GM19025 (cell line): ENCODE results near the gene SPIC.
"Not testable (repeated sequence)": the region's sequence is repeated elsewhere in the genome, so short reads cannot be mapped to it uniquely, and the experiment has no call there.

ENCODE experiments used
- ATAC-seq: cut with Tn5 transposase; IDR thresholded peaks from one replicate; pipeline ENCODE4 v1.9.1; 2021; ENCODE audit warnings: mild to moderate bottlenecking, low read depth, moderate library complexity; ENCODE audit not compliant: unreplicated experiment

The SPIC gene

DNA sequence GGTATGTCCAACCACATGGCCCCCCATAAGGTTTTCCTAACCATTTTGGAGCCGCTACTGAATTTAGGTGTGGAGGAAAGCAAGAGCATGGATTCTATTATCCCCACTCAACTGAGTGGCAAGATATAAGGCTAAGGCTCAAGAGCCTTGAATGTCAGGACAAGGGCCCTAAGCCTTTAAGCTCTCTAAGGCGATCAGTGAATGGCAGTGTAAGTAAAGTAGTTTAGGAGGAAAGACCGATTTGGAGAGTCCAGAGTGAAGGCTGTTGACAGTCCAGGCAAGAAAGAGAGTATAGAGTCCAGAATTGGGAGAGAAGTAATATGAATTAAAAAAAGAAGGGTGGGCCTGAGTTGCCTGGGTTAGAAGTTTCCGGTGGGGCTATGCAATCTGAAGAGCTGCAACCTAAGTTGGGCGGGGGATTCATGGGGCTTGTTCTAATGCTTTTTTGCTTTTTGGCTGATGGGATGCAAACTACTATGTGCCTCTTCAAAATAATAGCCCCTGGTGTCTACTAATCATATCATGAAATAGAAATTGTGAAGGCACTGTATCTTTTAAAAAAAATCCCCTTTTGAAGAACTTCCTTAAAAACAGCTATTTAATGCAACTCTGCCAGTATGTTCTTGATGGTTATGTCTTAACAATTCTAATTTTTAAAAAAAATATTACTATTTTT is at the start of gene SPIC:
Gene SPIC, plus strand, starts transcription at position 626 of the 676 bp plus-strand sequence. CDS start 1,569 bp downstream, outside the sequence.
- ATAC-seq, result no peak

GRCh38 chr12:101430456-101430855 is 44.7 kb upstream of the SPIC start:
- ATAC-seq, result no peak

GRCh38 chr12:101436136-101436535 is 39.0 kb upstream of the SPIC start:
- no peak for ATAC-seq

GRCh38 chr12:101439236-101439635 is 35.9 kb upstream of the SPIC start:
- ATAC-seq, result no peak

- no peak for ATAC-seq
These were observed 33.5 kb upstream of the SPIC start for GRCh38 chr12:101441461-101442224.

DNA sequence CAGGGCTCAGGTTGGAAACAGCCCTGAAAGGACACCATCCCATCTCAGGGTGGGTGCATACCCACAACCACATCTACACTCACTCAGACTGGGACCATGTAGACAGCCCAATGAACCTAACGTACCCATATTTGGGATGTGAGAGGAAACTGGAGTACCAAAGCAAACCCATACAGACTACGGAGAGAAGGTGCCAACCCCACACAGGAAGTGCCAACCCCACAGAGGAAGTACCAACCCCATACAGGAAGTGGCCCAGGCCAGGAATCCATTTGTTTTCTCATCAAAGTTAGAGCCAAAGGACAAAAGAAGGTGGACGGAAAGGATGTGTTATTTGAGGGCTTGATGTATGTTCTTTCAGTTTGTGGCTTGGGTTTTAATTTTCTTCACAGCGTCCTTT is 19.5 kb upstream of the SPIC start:
- no peak for ATAC-seq

DNA sequence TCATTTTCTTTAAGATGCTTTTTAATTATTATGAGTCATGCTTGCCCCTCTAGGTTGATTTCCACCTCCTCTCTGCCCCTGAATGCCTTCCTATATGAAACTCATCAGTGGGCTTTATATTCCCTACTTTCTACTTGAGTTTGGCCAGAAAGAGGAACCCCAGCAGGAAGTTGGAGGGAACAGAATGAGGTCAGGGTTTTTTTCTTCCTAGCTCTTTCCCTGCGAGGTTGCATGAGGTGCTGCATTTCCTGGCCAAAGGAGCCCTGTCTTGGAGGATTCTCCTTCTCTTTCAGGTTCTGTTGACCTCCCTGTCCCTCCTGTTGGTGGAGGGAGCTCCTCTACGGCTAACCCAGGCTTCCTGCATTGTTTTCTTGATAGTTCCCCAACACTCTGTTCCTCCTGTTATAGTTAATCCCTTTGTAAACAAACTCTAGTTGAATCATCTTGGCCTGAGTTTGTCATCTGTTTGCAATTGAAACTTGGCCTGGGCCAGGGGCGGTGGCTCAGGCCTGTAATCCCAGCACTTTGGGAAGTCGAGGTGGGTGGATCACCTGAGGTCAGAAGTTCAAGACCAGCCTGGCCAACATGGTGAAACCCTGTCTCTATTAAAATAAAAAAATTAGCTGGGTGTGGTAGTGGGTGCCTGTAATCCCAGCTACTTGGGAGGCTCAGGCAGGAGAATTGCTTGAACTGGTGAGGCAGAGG is 15.3 kb upstream of the SPIC start:
- ATAC-seq, result no peak

DNA sequence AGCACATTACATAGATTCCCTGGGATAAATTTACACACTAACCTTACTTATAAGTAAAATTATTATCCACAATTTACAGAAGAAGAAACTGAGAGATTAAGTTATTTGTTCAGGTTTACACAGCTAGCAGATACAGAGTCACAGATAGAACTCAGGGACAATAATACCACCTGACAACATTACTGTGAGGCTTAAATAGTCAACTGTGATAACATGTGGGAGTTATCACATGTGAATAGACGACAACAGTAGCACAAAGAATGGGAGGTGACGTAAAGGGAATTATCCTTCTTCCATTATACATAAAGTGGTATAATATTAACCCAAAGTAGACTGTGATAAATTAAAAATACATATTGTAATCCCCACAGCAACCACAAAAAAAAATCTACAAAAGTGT is 6.2 kb upstream of the SPIC start:
- no peak for ATAC-seq

DNA sequence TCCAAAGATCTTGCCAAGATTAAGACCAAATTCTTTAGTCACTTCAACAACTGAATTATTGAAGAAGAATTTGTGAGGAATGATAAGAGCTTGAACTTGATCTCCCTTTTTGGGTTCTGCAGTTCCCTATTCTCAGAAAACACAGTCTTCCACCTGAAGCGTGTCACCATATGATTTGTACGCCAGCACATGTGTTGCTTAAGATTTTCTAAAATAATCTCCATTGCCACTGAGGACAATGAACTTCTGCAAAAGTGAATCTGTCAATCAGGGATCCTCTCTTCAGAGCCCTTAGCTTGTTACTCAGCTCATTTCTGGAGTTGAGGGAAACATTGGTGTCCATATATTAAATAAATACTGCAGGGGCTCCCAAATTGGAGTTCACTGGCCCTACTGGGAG is 4.2 kb upstream of the SPIC start:
- no peak for ATAC-seq

GRCh38 chr12:101471878-101472277 is 3.3 kb upstream of the SPIC start:
- ATAC-seq, result not testable (repeated sequence)

- no peak for ATAC-seq
These were observed 888 bp upstream of the SPIC start for GRCh38 chr12:101474248-101474647.

GRCh38 chr12:101475751-101476305 is 692 bp downstream of the SPIC start:
- ATAC-seq, result no peak

DNA sequence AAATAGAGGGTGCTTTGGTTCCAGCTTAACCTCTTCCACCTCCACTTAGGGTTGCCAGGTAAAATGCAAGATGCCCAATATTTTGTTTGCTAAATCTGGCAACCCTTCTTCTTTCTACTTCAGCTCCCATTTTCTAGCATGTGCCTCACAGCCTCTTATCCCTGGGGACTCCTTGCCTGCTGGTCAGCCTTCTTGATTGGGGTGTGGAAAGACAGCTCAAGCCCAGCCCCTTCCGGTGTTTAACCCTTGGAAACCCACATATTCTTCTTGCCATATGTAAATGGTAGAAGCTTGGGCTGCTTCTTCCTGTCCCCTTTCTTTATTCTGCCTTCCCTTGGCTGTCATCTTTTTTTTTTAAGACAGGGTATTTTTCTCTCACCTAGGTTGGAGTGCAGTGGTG is 5.7 kb downstream of the SPIC start:
- ATAC-seq, result no peak

DNA sequence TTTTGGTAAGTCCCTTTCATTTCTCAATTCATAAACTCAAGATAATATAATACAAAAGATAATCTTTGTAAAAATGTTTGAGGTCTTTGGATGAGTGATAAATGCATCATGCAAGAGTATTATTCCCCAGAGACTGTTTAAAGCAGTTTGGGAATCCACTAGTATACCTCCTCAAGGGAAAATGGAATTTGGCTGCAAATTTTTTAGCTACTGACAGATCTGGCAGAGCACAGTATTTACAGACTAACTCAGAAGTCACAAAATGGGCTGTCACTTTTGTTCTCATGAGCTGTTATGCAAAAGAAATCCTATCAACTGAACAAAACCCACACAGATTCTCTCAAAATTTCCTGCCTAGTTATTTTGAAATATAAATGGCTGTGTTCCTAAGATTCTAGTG is 9.9 kb downstream of the SPIC start:
- ATAC-seq, result no peak

DNA sequence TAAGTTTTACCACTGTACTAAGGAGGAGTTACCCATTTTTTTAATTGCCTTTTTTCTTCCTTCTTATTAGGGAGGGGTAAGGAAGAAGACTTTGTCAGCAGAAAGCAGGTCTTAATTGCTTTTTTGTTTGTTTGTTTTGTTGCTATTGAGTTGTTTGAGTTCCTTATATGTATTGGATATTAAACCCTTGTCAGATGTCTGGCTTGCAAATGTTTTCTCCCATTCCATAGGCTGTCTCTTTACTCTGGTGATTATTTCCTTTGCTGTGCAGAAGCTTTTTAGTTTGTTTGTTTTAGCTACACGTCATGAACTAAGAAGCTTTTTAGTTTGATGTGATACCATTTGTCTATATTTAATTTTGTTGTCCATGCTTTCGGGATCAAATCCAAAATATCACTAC is 13.3 kb downstream of the SPIC start:
- no peak for ATAC-seq

GRCh38 chr12:101490286-101490920 is 15.3 kb downstream of the SPIC start:
- no peak for ATAC-seq

DNA sequence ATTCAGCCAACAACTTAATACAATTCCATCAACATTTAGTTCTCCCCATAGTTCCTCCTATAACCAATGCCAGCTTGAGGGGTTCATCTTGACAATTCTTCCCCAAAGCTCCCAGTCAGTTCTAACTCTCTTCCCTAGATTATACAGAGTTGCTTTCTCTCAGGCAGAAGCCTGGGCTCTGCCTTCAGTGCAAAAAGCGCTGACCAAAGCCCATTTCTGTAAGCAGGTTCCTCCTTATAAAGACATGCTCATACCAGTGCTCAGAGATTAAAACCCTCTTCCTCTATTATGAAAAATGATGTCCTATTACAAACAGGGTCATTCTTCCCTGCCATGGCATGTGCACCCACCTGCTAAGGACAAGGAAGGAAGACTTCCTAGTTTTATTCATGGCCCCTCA is 16.2 kb downstream of the SPIC start:
- no peak for ATAC-seq

DNA sequence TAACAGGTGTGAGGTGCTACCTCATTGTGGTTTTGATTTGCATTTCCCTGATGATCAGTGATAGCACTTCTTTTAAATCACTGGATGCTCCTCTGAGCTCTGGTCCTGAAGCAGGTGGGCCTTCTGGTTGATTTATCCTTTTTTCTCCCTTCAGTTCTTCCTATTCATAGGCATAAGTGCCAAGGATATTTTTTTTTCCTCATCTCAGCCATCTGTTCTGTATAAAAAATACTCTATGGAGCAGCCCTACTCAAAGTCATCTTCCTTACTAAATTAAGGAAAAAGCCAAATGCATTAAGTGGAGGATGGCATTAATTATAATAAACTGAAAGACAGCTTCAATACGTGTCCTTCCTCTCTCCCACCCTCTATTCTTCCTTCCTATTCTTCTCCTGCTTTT is 18.4 kb downstream of the SPIC start:
- no peak for ATAC-seq

DNA sequence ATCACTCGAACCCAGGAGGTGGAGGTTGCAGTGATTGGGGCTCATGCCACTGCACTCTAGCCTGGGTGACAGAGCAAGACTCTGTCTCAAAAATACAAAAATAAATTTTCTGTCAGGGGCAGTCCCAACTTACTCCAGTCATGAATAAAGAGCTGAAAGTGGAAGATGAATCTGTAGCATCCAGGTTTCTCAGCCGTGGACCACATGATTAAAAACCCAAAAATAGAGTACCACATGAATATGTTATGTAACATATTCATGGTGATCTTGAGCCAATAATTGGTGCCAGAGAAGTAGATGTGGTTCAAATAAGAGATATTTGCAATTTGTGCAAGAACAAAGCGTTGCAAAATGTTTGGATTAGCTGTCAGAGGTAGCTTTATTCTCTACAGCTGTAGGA is 23.1 kb downstream of the SPIC start:
- no peak for ATAC-seq

- ATAC-seq, result no peak
These were observed 26.4 kb downstream of the SPIC start for GRCh38 chr12:101501410-101501995.
